AG04450 (cell line): Measurements from ENCODE around the gene PAGE2. TPM values are rescaled to one million over a fixed set of nuclear protein-coding genes. Genes with fewer than 3 reads are reported as not detected.
"Not testable (repeated sequence)": the region's sequence is repeated elsewhere in the genome, so short reads cannot be mapped to it uniquely, and the experiment has no call there.

ENCODE experiments used
- CTCF ChIA-PET: fragments of 300-600, 350-600 bp; formaldehyde crosslinking; extraction: SDS; loops from one replicate; lab custom pipeline; 2022; ENCODE audit warnings: antibody characterized with exemption, inconsistent platforms; lab: Charles Lee
- POLR2A ChIA-PET: fragments of 350-600 bp; formaldehyde crosslinking; extraction: SDS; loops from one replicate; lab custom pipeline; 2021; ENCODE audit warnings: antibody characterized with exemption, inconsistent platforms; lab: Yijun Ruan, JAX
- DNase-seq: peaks from one replicate; pipeline ENCODE4 v3.0.0-alpha.2; 2011; ENCODE audit warnings: low read depth, low spot score
- H3K27ac ChIP-seq: one replicate; pipeline ENCODE4 v1.5.1; 2012; ENCODE audit warnings: low read depth, low read length, control low read depth
- H3K27me3 ChIP-seq: one replicate; pipeline ENCODE4 v1.6.0; 2012; ENCODE audit warnings: low read length; ENCODE audit not compliant: control insufficient read depth, insufficient read depth
- H3K4me3 ChIP-seq: 2 replicates; pipeline ENCODE4 v1.5.1; 2011; ENCODE audit warnings: mild to moderate bottlenecking, low read depth, low read length, control low read depth
- H3K9me3 ChIP-seq: 2 replicates; pipeline ENCODE4 v1.5.1; 2012; ENCODE audit warnings: low read length; ENCODE audit not compliant: control insufficient read depth, insufficient read depth
- polyA minus RNA-seq: library from RNA; depleted of rRNA, polyadenylated mRNA; stranded (reverse); fragments of >200 nt; gene quantifications from 2 replicates; pipeline ENCODE4 v1.2.3, GENCODE V29; 2011; rRNA and poly(A)+ RNA removed
- polyA plus RNA-seq: library from polyadenylated mRNA; depleted of rRNA; stranded (reverse); fragments of >200 nt; gene quantifications from 2 replicates; pipeline ENCODE4 v1.2.3, GENCODE V29; 2011; rRNA removed
- TF ChIP-seq, protein P1 (sequence below): IDR thresholded peaks from 2 replicates; pipeline ENCODE4 v1.5.1; 2011; ENCODE audit warnings: low read depth, low read length, control low read depth, inconsistent platforms

PAGE2 gene
- polyA plus RNA-seq (not detected in 2 replicates), polyA minus RNA-seq (not detected in 2 replicates)

- POLR2A ChIA-PET = no interaction called here
- H3K27ac ChIP-seq = no peak within 1 kb of the TSS
- DNase-seq = no peak
- CTCF ChIA-PET = no interaction called here
- no peak within 1 kb of the TSS for H3K4me3 ChIP-seq
- no peaks in the 10 kb centered on the region for H3K9me3 ChIP-seq
- TF ChIP-seq, protein P1, sequence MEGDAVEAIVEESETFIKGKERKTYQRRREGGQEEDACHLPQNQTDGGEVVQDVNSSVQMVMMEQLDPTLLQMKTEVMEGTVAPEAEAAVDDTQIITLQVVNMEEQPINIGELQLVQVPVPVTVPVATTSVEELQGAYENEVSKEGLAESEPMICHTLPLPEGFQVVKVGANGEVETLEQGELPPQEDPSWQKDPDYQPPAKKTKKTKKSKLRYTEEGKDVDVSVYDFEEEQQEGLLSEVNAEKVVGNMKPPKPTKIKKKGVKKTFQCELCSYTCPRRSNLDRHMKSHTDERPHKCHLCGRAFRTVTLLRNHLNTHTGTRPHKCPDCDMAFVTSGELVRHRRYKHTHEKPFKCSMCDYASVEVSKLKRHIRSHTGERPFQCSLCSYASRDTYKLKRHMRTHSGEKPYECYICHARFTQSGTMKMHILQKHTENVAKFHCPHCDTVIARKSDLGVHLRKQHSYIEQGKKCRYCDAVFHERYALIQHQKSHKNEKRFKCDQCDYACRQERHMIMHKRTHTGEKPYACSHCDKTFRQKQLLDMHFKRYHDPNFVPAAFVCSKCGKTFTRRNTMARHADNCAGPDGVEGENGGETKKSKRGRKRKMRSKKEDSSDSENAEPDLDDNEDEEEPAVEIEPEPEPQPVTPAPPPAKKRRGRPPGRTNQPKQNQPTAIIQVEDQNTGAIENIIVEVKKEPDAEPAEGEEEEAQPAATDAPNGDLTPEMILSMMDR = no peak
- H3K27me3 ChIP-seq = no peaks in the 10 kb centered on the region
These were observed at the start of gene PAGE2 for GRCh38 chrX:55088795-55089489. TSS of gene PAGE2 (plus strand) at chrX:55089018. CDS start at chrX:55090021, 1,003 bp downstream.

- no peaks in the 10 kb centered on the region; the same call in 1 of the 2 replicates for H3K9me3 ChIP-seq
- TF ChIP-seq, protein P1 = no peak
- DNase-seq = no peak
- H3K4me3 ChIP-seq = no peak overlapping the region
- no peak overlapping the region for H3K27ac ChIP-seq
- POLR2A ChIA-PET = no interaction called here
- CTCF ChIA-PET = no interaction called here
- no peaks in the 10 kb centered on the region for H3K27me3 ChIP-seq
These were observed 49.3 kb upstream of the PAGE2 start for GRCh38 chrX:55039471-55039870.

GRCh38 chrX:55041514-55041913, 47.3 kb upstream of the PAGE2 start:
- POLR2A ChIA-PET = no interaction called here

DNA sequence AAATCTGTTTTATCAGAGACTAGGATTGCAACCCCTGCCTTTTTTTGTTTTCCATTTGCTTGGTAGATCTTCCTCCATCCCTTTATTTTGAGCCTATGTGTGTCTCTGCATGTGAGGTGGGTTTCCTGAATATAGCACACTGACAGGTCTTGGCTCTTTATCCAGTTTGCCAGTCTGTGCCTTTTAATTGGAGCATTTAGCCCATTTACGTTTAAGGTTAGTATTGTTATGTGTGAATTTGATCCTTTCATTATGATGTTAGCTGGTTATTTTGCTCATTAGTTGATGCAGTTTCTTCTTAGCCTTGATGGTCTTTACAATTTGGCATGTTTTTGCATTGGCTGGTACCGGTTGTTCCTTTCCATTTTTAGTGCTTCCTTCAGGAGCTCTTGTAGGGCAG, 38.2 kb upstream of the PAGE2 start:
- H3K9me3 ChIP-seq, CTCF ChIA-PET, H3K27me3 ChIP-seq, H3K4me3 ChIP-seq, H3K27ac ChIP-seq, DNase-seq, POLR2A ChIA-PET: not testable (repeated sequence)

More at GRCh38 chrX:55041514-55041913, 47.3 kb upstream of the PAGE2 start:
- TF ChIP-seq, protein P1 = no peak
- Histone ChIP-seq H3K27ac (no peak overlapping the region), H3K4me3 (no peak overlapping the region), H3K9me3 (no peaks in the 10 kb centered on the region; the same call in 1 of the 2 replicates), H3K27me3 (no peaks in the 10 kb centered on the region)
- CTCF ChIA-PET = no interaction called here
- no peak for DNase-seq

DNA sequence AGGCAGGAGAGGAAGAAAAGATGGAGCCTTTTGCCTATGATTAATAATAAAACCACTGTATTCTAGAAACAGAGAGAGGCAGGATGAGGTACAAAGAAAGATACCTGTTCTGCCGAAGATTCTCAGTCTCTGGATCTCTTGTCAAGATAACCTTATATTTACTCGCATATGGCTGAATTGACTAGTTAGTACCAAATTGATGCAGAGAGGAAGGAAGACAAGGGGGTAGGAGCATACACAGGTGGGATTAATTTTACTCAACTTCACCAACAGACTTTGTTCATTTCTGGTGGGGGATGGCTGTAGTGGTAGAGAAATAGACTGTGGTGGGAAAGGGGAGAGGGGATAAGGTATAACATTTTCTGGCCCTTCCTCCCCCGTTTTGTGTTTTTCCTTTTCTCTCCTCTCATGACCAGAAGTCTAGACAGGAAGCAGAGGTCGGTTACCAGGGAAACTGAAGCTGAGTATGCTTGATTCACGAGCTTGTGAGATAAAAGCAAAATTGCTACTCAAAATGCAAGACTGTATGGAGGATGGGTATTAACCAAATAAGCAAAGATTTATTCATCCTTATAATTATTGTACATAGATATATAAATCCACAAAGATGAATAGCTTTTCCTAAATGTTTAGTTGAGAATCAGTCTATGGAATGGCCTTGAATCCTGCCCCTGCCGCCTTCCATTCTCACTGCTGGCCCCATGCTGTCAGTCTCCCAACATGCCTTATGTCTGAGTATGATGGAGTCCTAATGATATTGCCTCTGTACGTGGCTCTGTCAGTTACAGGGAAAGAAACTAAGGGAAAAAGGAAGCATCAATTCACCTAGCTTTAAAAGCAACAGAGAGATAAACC, 31.8 kb upstream of the PAGE2 start:
- ChIA-PET POLR2A (no interaction called here), CTCF (interaction anchor here (0.7 to 1.5 kb wide), 6 partner anchors 46 to 1014 kb away, joined by 3 to 27 read pairs (median 4); partner anchors contain the start of gene APEX2)
- H3K9me3 ChIP-seq = no peaks in the 10 kb centered on the region

More for the DNA sequence above, 31.8 kb upstream of the PAGE2 start:
- H3K4me3 ChIP-seq = no peak overlapping the region
- TF ChIP-seq, protein P1 = no peak
- no peaks in the 10 kb centered on the region for H3K27me3 ChIP-seq
- DNase-seq = no peak
- H3K27ac ChIP-seq = no peak overlapping the region
